Esophagus squamous epithelium (tissue), 4 donors: ENCODE data around the gene VEGFC.

Experiments
- POLR2A ChIP-seq, 4 donors: fragments of 450-650 bp; IDR thresholded peaks; one replicate each; pipeline ENCODE4 v1.6.1; 2017; ENCODE audit warnings: antibody characterized with exemption in 4 of 4, mild to moderate bottlenecking in 4 of 4, moderate library complexity in 3 of 4
- TF ChIP-seq, protein P1 (sequence below), 6 experiments: fragments of 450-650 bp in 4 of 6; fragments of 200-600 bp in 2 of 6; sonication (generic) in 2 of 6; IDR thresholded peaks; one replicate each; pipeline ENCODE4 v1.5.1; 2016 to 2019; ENCODE audit warnings: antibody characterized with exemption in 6 of 6, mild to moderate bottlenecking in 4 of 6, moderate library complexity in 4 of 6

DNA sequence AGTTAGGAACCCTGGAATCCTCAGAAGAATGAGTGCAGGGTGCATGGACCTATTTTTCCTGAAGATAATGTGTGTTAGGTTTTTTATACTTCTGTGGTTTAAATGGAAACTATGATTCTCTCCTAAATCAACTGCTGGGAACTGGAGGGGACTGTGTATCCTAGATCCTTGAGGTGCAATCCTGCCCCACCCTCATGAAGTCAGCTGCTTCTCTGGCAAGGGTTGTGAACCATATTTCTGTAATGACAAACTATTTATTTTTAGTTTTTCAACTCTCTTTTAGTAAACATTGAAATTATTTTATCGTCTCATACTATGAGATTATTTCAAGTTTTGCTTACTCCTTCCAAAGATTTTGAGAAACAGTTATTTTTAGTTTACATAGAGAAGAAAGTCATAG, 25.8 kb upstream of the VEGFC start:
- TF ChIP-seq, protein P1, sequence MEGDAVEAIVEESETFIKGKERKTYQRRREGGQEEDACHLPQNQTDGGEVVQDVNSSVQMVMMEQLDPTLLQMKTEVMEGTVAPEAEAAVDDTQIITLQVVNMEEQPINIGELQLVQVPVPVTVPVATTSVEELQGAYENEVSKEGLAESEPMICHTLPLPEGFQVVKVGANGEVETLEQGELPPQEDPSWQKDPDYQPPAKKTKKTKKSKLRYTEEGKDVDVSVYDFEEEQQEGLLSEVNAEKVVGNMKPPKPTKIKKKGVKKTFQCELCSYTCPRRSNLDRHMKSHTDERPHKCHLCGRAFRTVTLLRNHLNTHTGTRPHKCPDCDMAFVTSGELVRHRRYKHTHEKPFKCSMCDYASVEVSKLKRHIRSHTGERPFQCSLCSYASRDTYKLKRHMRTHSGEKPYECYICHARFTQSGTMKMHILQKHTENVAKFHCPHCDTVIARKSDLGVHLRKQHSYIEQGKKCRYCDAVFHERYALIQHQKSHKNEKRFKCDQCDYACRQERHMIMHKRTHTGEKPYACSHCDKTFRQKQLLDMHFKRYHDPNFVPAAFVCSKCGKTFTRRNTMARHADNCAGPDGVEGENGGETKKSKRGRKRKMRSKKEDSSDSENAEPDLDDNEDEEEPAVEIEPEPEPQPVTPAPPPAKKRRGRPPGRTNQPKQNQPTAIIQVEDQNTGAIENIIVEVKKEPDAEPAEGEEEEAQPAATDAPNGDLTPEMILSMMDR (IDR thresholded peaks at IDR 0.05) = no peak
- no peak for TF ChIP-seq POLR2A (IDR thresholded peaks at IDR 0.05)
